Caco-2 (cell line): ENCODE measurements around the gene CRELD2. TPM values are rescaled to one million over a fixed set of nuclear protein-coding genes. Genes with fewer than 3 reads are reported as not detected.

Source experiments
- Bru-seq: library from RNA; stranded (reverse); fragments of 400-500 nt; gene quantifications from one replicate; lab custom pipeline; 2021; lab: Mats Ljungman, UMichigan
- BruChase-seq, 2 experiments: library from RNA; stranded (reverse); fragments of 400-500 nt; gene quantifications; one replicate each; lab custom pipeline; 2021; lab: Mats Ljungman, UMichigan
- BruUV-seq: library from RNA; stranded (reverse); fragments of 400-500 nt; replicated peaks from 2 replicates; lab custom pipeline; 2021; lab: Mats Ljungman, UMichigan
- CTCF ChIA-PET: fragments of 300-600 bp; sonication (Branson Sonifier 250); formaldehyde crosslinking; loops from one replicate; lab custom pipeline; 2022; ENCODE audit warnings: antibody characterized with exemption; lab: Charles Lee
- POLR2A ChIA-PET: fragments of 300-600 bp; sonication (Branson Sonifier 250); formaldehyde crosslinking; loops from one replicate; lab custom pipeline; 2022; ENCODE audit warnings: antibody characterized with exemption; lab: Charles Lee
- DNase-seq, 2 experiments: peaks; one replicate each; pipeline versions ENCODE4 v3.0.0 to v3.0.0-alpha.2; 2020 to 2022
- H3K27me3 ChIP-seq: replicated peaks from 2 replicates; pipeline ENCODE4 v1.6.0; 2011; ENCODE audit warnings: low read length; ENCODE audit not compliant: control insufficient read depth, insufficient read depth
- H3K36me3 ChIP-seq: 2 replicates; pipeline ENCODE4 v1.5.1; 2011; ENCODE audit warnings: low read length; ENCODE audit not compliant: control insufficient read depth, insufficient read depth
- H3K4me1 ChIP-seq: fragments of 250-450 bp; sonication (Bioruptor Pico); 2 replicates; pipeline ENCODE4 v1.5.1; 2020; ENCODE audit warnings: mild to moderate bottlenecking
- H3K4me3 ChIP-seq: 2 replicates; pipeline ENCODE4 v1.5.1; 2011; ENCODE audit warnings: low read depth, mild to moderate bottlenecking, control low read depth, low read length
- H3K9me3 ChIP-seq: fragments of 250-450 bp; sonication (Bioruptor Pico); 2 replicates; pipeline ENCODE4 v1.5.1; 2020; ENCODE audit warnings: mild to moderate bottlenecking, moderate library complexity
- H3K27ac Mint-ChIP-seq: one replicate; pipeline ENCODE4 v1.8.0; 2022; ENCODE audit warnings: mixed read lengths; ENCODE audit not compliant: unreplicated experiment
- H3K27me3 Mint-ChIP-seq: one replicate; pipeline ENCODE4 v1.8.0; 2022; ENCODE audit warnings: mixed read lengths; ENCODE audit not compliant: insufficient read depth, unreplicated experiment
- H3K36me3 Mint-ChIP-seq: one replicate; pipeline ENCODE4 v1.8.0; 2022; ENCODE audit warnings: mild to moderate bottlenecking, mixed read lengths; ENCODE audit not compliant: insufficient read depth, unreplicated experiment
- H3K4me1 Mint-ChIP-seq: one replicate; pipeline ENCODE4 v1.8.0; 2022; ENCODE audit warnings: low read depth, mixed read lengths; ENCODE audit not compliant: unreplicated experiment
- H3K4me3 Mint-ChIP-seq: one replicate; pipeline ENCODE4 v1.8.0; 2022; ENCODE audit warnings: mild to moderate bottlenecking, moderate library complexity, mixed read lengths; ENCODE audit not compliant: unreplicated experiment
- H3K9me3 Mint-ChIP-seq: one replicate; pipeline ENCODE4 v1.8.0; 2022; ENCODE audit warnings: mixed read lengths; ENCODE audit not compliant: unreplicated experiment
- intact Hi-C: fragments of 100-400 bp; cut with micrococcal nuclease; formaldehyde crosslinking; loops from one replicate; pipeline ENCODE4 v1.10.0; 2022; ENCODE audit not compliant: unreplicated experiment
- long read RNA-seq: library from polyadenylated mRNA; stranded (forward); transcript quantifications from one replicate; pipeline ENCODE4 v2.0.0, GENCODE V29; 2022
- total RNA-seq: library from RNA; stranded (reverse); gene quantifications from 2 replicates; pipeline ENCODE4 v1.2.3, GENCODE V29; 2022
- TF ChIP-seq, protein P1 (sequence below), 2 experiments: fragments of 200-600 bp in 1 of 2; IDR thresholded peaks; 1 replicate in 1 of 2; 2 replicates in 1 of 2; pipeline versions ENCODE4 v1.5.1 to v1.8.0; 2011 to 2022; ENCODE audit warnings: antibody characterized with exemption in 1 of 2, control low read depth in 1 of 2, inconsistent platforms in 1 of 2, low read depth in 1 of 2, low read length in 1 of 2, mild to moderate bottlenecking in 1 of 2, moderate library complexity in 1 of 2; ENCODE audit not compliant: insufficient read depth in 1 of 2, severe bottlenecking in 1 of 2, unreplicated experiment in 1 of 2

Gene CRELD2, protein sequence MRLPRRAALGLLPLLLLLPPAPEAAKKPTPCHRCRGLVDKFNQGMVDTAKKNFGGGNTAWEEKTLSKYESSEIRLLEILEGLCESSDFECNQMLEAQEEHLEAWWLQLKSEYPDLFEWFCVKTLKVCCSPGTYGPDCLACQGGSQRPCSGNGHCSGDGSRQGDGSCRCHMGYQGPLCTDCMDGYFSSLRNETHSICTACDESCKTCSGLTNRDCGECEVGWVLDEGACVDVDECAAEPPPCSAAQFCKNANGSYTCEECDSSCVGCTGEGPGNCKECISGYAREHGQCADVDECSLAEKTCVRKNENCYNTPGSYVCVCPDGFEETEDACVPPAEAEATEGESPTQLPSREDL
- total RNA-seq (38.1 and 43.3 TPM in 2 replicates), Bru-seq, nascent RNA (percentile 49 among the genes with signal in this experiment), BruChase-seq, experiment 1, labeled RNA remaining after a 2-hour chase (percentile 62 among the genes with signal in this experiment), BruChase-seq, experiment 2, labeled RNA remaining after a 6-hour chase (percentile 69 among the genes with signal in this experiment)
- long read RNA-seq, transcript CRELD2-201 (10 exons, 1,357 nt) = major isoform, 134 of 183 reads
- long read RNA-seq, partial matches to known transcripts = 7 of 183 reads
- long read RNA-seq, other reads (novel, unspliced or antisense) = 35 of 183 reads

DNA sequence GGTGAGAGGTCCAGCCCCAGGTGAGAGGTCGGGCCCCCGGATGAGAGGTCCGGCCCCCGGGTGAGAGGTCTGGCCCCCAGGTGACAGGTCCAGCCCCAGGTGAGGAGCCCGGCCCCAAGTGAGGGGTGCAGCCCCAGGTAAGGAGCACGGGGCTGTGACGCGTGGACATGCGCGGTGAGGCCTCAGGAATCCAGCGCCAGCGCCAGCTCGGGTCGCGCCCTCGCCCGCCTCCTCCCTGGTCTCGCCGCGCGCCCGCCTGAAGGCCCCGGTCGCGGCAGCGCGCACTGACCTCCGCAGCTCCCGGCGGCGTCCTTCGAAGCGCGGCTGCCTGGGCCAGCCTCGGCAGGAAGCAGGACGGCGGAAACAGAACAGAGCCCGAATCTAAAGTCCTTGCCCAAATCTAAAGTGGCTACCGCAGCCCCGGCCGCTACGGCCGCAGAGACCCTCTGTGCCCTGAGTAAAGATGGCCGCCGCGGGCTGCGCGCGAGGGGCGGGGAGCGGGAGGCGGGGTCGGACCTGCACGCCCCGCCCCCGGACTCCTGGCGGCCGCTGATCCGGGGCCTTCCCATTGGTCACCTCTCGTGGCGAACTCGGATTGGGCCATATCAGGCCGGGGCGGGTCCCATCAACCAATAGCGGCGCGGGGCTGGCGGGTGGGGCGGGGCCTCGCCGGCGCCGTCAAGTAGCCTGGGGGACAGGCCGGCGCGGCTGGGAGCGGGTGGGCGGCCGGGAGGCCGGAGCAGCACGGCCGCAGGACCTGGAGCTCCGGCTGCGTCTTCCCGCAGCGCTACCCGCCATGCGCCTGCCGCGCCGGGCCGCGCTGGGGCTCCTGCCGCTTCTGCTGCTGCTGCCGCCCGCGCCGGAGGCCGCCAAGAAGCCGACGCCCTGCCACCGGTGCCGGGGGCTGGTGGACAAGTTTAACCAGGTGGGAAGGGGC is at the start of gene CRELD2, which contains the start of gene ALG12:
CRELD2 (plus strand) TSS at position 661 of the 937 bp plus-strand sequence; CDS start at position 797, 136 bp downstream.
ALG12 (minus strand) TSS at position 465 of the 937 bp plus-strand sequence. CDS start 4,673 bp downstream, outside the sequence.
- Histone ChIP-seq H3K4me3 (peak within 1 kb of the TSS; percentile 77), H3K9me3 (no peaks in the 10 kb centered on the region), H3K36me3 (no peaks in the 10 kb centered on the region), H3K27me3 (no peaks in the 10 kb centered on the region), H3K4me1 (peaks cover 10% of the 10 kb centered on the region; the same call in 1 of the 2 replicates)
- peak within 1 kb of the TSS; percentile 71 for H3K27ac Mint-ChIP-seq
- CTCF ChIA-PET = interaction anchor here (0.6 to 1.1 kb wide), 2 partner anchors 112 kb away, joined by 3 to 5 read pairs; no protein-coding TSS in a partner anchor
- H3K27me3 Mint-ChIP-seq = no peaks in the 10 kb centered on the region
- no peaks in the 10 kb centered on the region for H3K9me3 Mint-ChIP-seq
- TF ChIP-seq, protein P1, sequence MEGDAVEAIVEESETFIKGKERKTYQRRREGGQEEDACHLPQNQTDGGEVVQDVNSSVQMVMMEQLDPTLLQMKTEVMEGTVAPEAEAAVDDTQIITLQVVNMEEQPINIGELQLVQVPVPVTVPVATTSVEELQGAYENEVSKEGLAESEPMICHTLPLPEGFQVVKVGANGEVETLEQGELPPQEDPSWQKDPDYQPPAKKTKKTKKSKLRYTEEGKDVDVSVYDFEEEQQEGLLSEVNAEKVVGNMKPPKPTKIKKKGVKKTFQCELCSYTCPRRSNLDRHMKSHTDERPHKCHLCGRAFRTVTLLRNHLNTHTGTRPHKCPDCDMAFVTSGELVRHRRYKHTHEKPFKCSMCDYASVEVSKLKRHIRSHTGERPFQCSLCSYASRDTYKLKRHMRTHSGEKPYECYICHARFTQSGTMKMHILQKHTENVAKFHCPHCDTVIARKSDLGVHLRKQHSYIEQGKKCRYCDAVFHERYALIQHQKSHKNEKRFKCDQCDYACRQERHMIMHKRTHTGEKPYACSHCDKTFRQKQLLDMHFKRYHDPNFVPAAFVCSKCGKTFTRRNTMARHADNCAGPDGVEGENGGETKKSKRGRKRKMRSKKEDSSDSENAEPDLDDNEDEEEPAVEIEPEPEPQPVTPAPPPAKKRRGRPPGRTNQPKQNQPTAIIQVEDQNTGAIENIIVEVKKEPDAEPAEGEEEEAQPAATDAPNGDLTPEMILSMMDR (IDR thresholded peaks at IDR 0.05; ENCODE audit: insufficient read depth in 1 of 2, low read depth in 1 of 2, low read length in 1 of 2, severe bottlenecking in 1 of 2, unreplicated experiment in 1 of 2) = no peak
- no peaks in the 10 kb centered on the region for H3K4me1 Mint-ChIP-seq
- no TSS peak for BruUV-seq
- H3K36me3 Mint-ChIP-seq = peaks cover 20% of the 10 kb centered on the region
- intact Hi-C loops = loop anchor here (2.0 kb wide), 1 partner anchor 65 kb away; the partner anchor contains the start of gene ZBED4
- POLR2A ChIA-PET = interaction anchor here (1.1 kb wide), 1 partner anchor 53 kb away, joined by 4 read pairs; no protein-coding TSS in a partner anchor
- peak; percentile 96 to 98 for DNase-seq
- H3K4me3 Mint-ChIP-seq = peak within 1 kb of the TSS; percentile 71

- Mint-ChIP-seq H3K27ac (no peak overlapping the region), H3K9me3 (peaks cover 36% of the 10 kb centered on the region), H3K4me1 (no peaks in the 10 kb centered on the region), H3K4me3 (no peak overlapping the region), H3K27me3 (no peaks in the 10 kb centered on the region), H3K36me3 (peaks cover 72% of the 10 kb centered on the region)
- TF ChIP-seq, protein P1 (IDR thresholded peaks at IDR 0.05; ENCODE audit: insufficient read depth in 1 of 2, low read depth in 1 of 2, low read length in 1 of 2, severe bottlenecking in 1 of 2, unreplicated experiment in 1 of 2) = no peak
- no peak for DNase-seq
- Histone ChIP-seq H3K9me3 (no peaks in the 10 kb centered on the region; the same call in 1 of the 2 replicates), H3K4me3 (no peak overlapping the region), H3K27me3 (no peaks in the 10 kb centered on the region), H3K4me1 (no peaks in the 10 kb centered on the region), H3K36me3 (0 out of 2 replicates have a peak, but pooled peaks cover 1% of the 10 kb centered on the region)
- intact Hi-C loops = no loop called here
- BruUV-seq = no TSS peak
- ChIA-PET POLR2A (interaction anchor here (0.7 kb wide), 1 partner anchor 14 kb away, joined by 7 read pairs; no protein-coding TSS in a partner anchor), CTCF (no interaction called here)
These were observed 49.2 kb upstream of the CRELD2 start for GRCh38 chr22:49869086-49869830.
